GM12801 (cell line): ENCODE measurements around the gene MYL4.

Experiments used
- CTCF ChIP-seq: IDR thresholded peaks from one replicate; pipeline ENCODE4 v1.5.1; 2011; ENCODE audit warnings: control low read depth; ENCODE audit not compliant: insufficient read length; ENCODE audit errors: extremely low read depth

Gene MYL4

GRCh38 chr17:47177261-47177660 lies 31.9 kb upstream of the MYL4 start:
- no peak for TF ChIP-seq CTCF

GRCh38 chr17:47179141-47179540 lies 30.0 kb upstream of the MYL4 start:
- no peak for TF ChIP-seq CTCF

- TF ChIP-seq CTCF, result no peak
These were observed 28.8 kb upstream of the MYL4 start for GRCh38 chr17:47180337-47180736.

GRCh38 chr17:47184681-47185080 lies 24.5 kb upstream of the MYL4 start:
- no peak for TF ChIP-seq CTCF

- TF ChIP-seq CTCF, result no peak
These were observed 20.8 kb upstream of the MYL4 start for GRCh38 chr17:47188271-47188875.

GRCh38 chr17:47188876-47189731 lies 20.0 kb upstream of the MYL4 start, which contains the start of gene CDC27:
TSS of gene CDC27 (minus strand) at chr17:47189295. CDS start at chr17:47189172, 123 bp downstream.
- no peak for TF ChIP-seq CTCF

GRCh38 chr17:47189732-47190237 lies 19.4 kb upstream of the MYL4 start:
- no peak for TF ChIP-seq CTCF
